ENCODE results near the gene CXCL17. TPM values are rescaled to one million over a fixed set of nuclear protein-coding genes. Genes with fewer than 3 reads are reported as not detected.

The CXCL17 gene
- total RNA-seq, 1 donor from 2014 or later: 2.9 TPM

GRCh38 chr19:42421101-42421500 lies 21.6 kb downstream of the CXCL17 start:
- Histone ChIP-seq H3K36me3 (no peaks in the 10 kb centered on the region), H3K9me3 (no peaks in the 10 kb centered on the region), H3K27ac (no peak overlapping the region), H3K4me3 (no peak overlapping the region), H3K4me1 (peaks cover 37% of the 10 kb centered on the region), H3K27me3 (peaks cover 7% of the 10 kb centered on the region)
- TF ChIP-seq CTCF (IDR thresholded peaks at IDR 0.05) (no peak), POLR2A (IDR thresholded peaks at IDR 0.05) (no peak), POLR2AphosphoS5 (IDR thresholded peaks at IDR 0.05; ENCODE audit: insufficient read depth in 1 of 2, low read depth in 1 of 2) (no peak)
- intact Hi-C loops (cut with DNase I): no loop called here
- no peak for DNase-seq (ENCODE audit: extremely low spot score in 2 of 2)

- no peak for DNase-seq (ENCODE audit: extremely low spot score in 2 of 2)
- intact Hi-C loops (cut with DNase I): no loop called here
- no peaks in the 10 kb centered on the region for H3K9me3 ChIP-seq
- H3K4me1 ChIP-seq: peaks cover 37% of the 10 kb centered on the region
- no peak overlapping the region for H3K4me3 ChIP-seq
- peaks cover 7% of the 10 kb centered on the region for H3K27me3 ChIP-seq
- peak in 2 of 3 experiments; percentile 23 to 24 for TF ChIP-seq CTCF (IDR thresholded peaks at IDR 0.05)
- TF ChIP-seq POLR2A (IDR thresholded peaks at IDR 0.05): no peak
- no peak for TF ChIP-seq POLR2AphosphoS5 (IDR thresholded peaks at IDR 0.05; ENCODE audit: insufficient read depth in 1 of 2, low read depth in 1 of 2)
- H3K27ac ChIP-seq: no peak overlapping the region
- no peaks in the 10 kb centered on the region for H3K36me3 ChIP-seq
These were observed 22.6 kb downstream of the CXCL17 start for GRCh38 chr19:42420055-42420544.

- TF ChIP-seq CTCF (IDR thresholded peaks at IDR 0.05): no peak
- no peak for TF ChIP-seq POLR2AphosphoS5 (IDR thresholded peaks at IDR 0.05; ENCODE audit: insufficient read depth in 1 of 2, low read depth in 1 of 2)
- TF ChIP-seq POLR2A (IDR thresholded peaks at IDR 0.05): no peak
- no peak overlapping the region for H3K27ac ChIP-seq
- H3K4me3 ChIP-seq: no peak overlapping the region
- H3K9me3 ChIP-seq: no peaks in the 10 kb centered on the region
- peaks cover 4% of the 10 kb centered on the region for H3K27me3 ChIP-seq
- intact Hi-C loops (cut with DNase I): no loop called here
- DNase-seq (ENCODE audit: extremely low spot score in 2 of 2): no peak
- peaks cover 32% of the 10 kb centered on the region for H3K4me1 ChIP-seq
- H3K36me3 ChIP-seq: no peaks in the 10 kb centered on the region
These were observed 23.4 kb downstream of the CXCL17 start for GRCh38 chr19:42419309-42419708.

- Histone ChIP-seq H3K4me1 (peaks cover 6% of the 10 kb centered on the region), H3K4me3 (no peak overlapping the region), H3K36me3 (no peaks in the 10 kb centered on the region), H3K27ac (no peak overlapping the region), H3K27me3 (no peaks in the 10 kb centered on the region), H3K9me3 (no peaks in the 10 kb centered on the region)
- DNase-seq (ENCODE audit: extremely low spot score in 2 of 2): no peak
- no peak for TF ChIP-seq CTCF (IDR thresholded peaks at IDR 0.05)
- TF ChIP-seq POLR2AphosphoS5 (IDR thresholded peaks at IDR 0.05; ENCODE audit: insufficient read depth in 1 of 2, low read depth in 1 of 2): no peak
- TF ChIP-seq POLR2A (IDR thresholded peaks at IDR 0.05): no peak
- intact Hi-C loops (cut with DNase I): no loop called here
These were observed 30.1 kb downstream of the CXCL17 start for GRCh38 chr19:42412661-42413076.

GRCh38 chr19:42412227-42412626 lies 30.5 kb downstream of the CXCL17 start:
- Histone ChIP-seq H3K9me3 (no peaks in the 10 kb centered on the region), H3K27me3 (no peaks in the 10 kb centered on the region), H3K36me3 (no peaks in the 10 kb centered on the region), H3K27ac (no peak overlapping the region), H3K4me3 (no peak overlapping the region), H3K4me1 (peaks cover 6% of the 10 kb centered on the region)
- TF ChIP-seq POLR2A (IDR thresholded peaks at IDR 0.05) (no peak), CTCF (IDR thresholded peaks at IDR 0.05) (no peak), POLR2AphosphoS5 (IDR thresholded peaks at IDR 0.05; ENCODE audit: insufficient read depth in 1 of 2, low read depth in 1 of 2) (no peak)
- intact Hi-C loops (cut with DNase I): no loop called here
- no peak for DNase-seq (ENCODE audit: extremely low spot score in 2 of 2)

Data from vagina (tissue), 2 donors.